ENCODE data around the gene KLF18. TPM values are rescaled to one million over a fixed set of nuclear protein-coding genes. Genes with fewer than 3 reads are reported as not detected.
"Not testable (repeated sequence)": the region's sequence is repeated elsewhere in the genome, so short reads cannot be mapped to it uniquely, and the experiment has no call there.

KLF18 gene
- polyA plus RNA-seq, 3 donors: not detected

DNA sequence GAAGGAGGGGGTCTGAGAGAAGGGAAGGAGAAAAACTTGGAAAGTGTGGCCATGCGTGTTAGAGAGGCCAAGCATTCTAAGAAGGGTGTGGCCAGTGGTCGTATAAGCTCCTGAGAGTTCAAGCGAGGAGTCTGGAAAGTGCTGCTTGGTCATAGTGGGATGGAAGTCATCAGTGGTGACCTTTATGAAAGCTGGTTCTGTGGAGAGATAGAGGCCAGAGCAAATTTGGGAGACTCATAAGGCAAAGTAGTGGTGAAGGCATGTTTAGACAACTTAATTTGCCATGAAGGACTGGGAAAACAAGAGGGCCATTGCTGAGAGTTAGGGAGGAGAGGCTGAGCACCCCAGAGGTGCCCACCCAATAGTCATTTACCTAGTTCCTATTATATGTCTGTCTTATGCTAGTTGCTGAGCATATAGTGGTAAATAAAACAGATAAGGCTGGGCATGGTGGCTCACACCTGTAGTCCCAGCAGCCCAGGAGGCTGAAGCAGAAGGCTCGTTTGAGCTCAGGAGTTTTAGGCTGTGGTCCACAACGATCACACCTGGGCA lies 21.0 kb downstream of the KLF18 start:
- no peak for DNase-seq

DNA sequence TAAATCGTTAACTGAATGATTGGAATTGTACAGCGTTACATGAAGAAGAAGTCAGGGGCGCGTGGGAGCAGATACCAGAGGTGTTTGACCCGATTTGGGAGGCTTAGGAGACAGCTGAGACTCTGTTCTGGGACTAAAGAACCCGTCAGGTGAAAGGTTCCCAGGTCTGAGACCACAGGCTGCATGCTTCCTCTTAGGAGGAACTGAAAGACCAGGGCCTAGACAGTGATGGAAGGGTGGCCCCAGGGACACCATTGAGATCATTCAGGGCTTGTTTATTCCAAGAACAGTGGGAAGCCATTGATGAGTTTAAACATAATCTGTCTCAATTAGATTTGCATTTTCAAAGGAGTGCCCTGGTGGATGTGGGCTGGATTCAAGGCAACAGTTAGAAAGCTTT lies 21.9 kb downstream of the KLF18 start:
- no peak for DNase-seq

DNA sequence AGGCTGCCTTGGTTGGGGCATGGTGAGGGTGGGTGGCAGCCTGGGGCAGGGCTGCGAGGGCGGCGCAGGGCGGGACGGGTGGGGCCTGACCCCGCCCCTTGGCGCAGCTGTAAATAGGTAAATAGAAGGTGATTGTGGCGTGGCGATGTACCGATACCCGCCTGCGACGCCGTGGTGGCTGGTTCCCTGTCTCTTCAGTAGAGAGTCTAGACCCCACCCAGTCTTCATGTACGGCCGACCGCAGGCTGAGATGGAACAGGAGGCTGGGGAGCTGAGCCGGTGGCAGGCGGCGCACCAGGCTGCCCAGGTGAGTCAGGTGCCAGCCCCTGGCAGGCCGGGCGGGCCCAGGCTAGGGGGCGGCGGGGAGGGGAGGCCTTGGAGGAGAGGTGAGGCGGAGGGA lies 22.7 kb downstream of the KLF18 start, which contains the start of gene KLF17:
Gene KLF17, plus strand, starts transcription at position 140 of the 400 bp plus-strand sequence. Its CDS starts 87 bp downstream, at position 227.
- DNase-seq: no peak

DNA sequence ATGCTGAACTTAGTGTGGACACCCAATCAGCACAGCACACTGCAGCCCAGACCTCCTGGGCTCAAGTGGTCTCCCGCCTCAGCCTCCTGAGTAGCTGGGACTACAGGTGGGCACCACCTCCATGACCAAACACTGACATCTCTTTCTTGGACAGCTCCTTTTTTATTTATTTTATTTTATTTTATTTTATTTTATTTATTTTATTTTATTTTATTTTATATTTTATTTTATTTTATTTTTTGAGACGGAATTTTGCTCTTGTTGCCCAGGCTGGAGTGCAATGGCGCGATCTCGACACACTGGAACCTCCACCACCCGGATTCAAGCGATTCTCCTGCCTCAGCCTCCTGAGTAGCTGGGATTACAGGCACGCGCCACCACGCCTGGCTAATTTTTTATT lies 24.2 kb downstream of the KLF18 start:
- not testable (repeated sequence) for DNase-seq

DNA sequence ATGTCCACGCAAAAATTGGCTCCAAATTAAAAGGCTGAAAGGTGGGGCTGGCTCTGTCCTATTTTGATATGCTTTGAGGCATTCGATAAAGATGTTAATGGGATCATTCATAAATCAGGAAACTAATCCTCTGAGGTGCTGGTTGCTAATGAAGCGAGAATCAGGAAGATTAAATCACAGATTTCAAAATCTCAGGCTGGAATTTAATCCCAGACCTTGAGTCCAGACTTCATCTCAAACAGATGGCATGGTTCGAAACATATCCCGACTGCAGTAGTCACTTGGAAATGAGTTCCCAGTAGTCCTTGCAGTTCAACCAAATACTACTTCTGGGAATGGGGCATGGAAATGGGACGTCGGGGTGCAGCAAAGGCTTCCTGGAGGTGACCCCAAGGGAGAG lies 27.3 kb downstream of the KLF18 start:
- no peak for DNase-seq

DNA sequence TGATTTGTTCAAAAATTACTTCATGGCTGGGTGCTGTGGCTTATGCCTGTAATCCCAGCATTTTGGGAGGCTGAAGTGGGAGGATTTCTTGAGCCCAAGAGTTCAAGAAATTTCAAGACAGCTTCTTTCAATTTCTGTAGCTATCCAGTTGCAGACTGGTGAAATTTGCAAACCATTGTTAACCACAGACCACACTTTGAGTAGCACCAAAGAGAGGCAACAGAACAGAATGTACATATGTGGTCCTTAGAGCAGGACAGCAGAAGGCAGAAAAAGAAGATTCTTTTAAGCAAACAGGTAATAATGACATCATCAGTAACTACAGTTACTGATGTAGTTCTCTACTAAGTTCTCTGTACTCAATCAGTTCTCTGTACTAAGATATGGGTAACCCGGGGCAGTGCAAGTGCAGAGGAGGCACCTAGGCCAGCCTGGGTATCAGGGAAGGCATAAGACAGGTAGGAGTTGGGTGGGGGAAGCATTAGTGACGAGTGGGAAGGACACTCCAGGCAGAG lies 28.3 kb downstream of the KLF18 start:
- no peak for DNase-seq

DNA sequence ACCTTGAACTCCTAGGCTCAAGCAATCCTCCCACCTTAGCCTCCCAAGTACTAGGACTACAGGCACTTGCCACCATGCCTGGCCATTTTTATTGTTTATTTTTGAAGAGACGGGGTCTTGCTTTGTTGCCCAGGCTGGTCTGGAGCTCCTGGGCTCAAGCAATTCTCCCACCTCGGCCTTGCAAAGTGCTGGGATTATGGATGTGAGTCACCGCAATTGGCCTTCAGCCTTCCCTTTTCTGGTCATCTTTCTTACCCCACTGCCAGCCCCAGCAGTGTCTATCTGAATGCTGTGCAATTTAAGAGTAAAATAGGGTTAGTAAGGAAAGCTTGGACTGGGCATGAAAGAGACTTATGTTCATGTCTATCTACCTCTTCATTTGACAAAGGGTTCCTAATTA lies 28.9 kb downstream of the KLF18 start:
- DNase-seq: no peak

DNA sequence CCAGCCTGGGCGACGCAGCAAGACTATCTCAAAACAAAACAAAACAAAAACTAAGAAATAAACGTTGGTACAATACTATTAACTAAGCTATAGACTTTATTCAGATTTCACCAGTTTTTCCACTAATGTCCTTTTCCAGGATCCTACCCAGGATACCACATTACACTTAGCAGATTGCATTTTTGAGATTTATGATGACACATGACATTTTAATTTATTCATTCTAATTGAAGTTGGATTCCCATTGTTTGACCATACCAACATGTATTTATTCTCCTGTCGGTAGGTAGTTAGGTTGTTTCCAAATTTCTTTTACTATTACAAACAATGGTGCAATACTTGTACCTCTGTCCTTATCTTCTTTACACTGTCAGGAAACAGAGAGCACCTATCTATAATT lies 29.6 kb downstream of the KLF18 start:
- no peak for DNase-seq

DNA sequence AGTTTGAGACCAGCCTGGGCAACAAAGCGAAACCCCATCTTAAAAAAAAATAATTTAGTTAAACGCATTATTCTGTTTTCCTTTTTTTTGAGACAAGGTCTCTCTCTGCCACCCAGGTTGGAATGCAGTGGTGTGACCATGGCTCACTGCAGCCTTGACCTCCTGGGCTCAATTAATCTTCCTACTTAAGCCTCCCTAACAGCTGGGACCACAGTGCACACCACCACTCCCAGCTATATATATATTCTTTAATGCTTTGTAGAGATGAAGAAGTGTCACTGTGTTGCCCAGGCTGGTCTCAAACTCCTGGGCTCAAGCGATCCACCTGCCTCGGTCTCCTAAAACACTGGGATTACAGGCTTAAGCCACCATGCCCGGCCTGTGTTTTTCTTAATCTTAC lies 30.5 kb downstream of the KLF18 start:
- no peak for DNase-seq

DNA sequence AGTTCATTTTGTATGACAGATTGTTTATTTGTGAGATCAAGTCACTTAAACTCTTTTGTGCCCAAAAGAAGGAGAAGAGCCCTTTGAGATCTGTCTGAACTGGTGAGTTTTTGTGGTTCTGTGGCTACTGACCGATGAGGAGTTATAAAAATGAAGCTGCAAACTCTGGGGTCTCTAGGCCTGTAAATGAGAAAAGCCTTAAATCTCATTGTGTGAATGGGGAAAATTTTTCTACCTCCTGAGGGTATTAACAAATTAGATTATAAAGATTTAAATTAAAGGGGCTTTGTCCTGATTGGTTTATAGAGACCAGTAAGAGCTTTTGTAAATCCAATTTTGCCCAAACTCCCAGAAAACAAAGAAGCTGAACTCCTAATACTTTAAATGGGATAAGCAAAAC lies 32.5 kb downstream of the KLF18 start:
- no peak for DNase-seq

DNA sequence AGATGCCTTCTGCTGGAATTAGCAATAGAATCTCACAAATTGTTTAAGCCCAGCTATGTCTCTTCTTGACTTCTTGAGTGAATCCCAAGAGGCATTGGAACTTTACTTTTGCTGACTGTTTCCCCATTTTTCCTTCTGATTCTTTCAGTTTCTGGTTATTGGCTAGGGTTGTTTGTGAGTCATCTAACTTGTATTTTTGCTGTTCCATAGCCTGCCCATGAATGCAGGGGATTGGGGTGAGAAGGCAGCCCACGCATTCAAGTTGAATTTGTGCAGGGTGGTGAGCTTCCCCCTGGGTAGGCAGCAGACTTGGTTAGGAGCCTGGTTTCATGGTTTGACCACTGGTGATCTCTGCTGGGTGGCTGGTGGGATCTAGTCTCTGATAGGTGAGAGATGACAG lies 33.2 kb downstream of the KLF18 start:
- no peak for DNase-seq

DNA sequence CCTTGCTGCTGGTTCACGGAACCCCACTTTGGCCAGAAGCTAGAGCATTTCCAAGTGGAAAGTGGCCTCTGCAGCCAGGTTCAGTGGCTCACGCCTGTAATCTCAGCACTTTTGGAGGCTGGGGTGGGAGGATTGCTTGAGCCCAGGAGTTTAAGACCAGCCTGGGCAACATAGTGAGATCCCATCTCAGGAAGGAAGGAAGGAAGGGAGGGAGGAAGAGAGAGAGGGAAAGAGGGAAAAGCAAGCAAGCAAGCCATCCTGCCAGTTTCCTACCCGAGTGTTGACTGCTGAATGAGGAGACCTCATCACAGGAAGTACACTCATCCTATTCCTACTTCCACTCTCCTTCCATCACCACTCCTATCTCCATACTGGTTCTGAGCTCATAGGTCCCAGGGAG lies 35.6 kb downstream of the KLF18 start:
- no peak for DNase-seq

DNA sequence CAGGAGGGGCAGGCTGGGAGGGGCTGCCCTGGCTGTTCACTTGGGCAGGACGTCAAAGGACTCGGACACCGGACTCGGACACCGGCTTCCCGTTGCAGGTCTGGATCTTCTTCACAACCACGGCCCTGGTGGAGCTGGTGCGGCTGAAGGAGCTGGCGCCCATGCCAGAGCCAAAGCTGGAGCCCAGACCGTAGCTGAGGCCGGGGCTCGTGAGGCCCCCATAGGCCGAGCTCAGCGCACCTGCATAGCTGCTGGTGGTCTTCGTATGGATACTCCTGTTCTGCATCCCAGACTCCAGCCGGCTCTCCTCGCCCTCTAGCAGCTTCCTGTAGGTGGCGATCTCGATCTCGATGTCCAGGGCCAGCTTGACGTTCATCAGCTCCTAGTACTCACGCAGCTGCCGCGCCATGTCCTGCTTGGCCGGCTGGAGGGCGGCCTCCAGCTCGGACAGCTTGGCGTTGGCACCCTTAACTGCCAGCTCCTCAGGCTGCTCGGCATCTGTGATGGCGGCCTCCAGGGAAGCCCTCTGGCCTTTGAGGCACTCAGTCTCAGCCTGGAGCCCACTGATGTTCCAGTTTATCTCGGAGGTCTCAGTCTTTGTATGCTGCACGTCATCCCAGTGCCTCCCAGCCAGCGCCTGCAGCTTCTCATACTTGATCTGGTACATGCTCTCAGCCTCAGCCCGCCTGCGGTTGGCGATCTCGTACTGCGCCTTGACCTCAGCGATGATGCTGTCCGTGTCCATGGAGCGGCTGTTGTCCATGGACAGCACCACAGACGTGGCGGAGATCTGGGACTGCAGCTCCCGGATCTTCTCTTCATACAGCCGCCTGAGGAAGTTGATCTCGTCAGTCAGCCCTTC lies 37.9 kb downstream of the KLF18 start:
- DNase-seq: no peak

DNA sequence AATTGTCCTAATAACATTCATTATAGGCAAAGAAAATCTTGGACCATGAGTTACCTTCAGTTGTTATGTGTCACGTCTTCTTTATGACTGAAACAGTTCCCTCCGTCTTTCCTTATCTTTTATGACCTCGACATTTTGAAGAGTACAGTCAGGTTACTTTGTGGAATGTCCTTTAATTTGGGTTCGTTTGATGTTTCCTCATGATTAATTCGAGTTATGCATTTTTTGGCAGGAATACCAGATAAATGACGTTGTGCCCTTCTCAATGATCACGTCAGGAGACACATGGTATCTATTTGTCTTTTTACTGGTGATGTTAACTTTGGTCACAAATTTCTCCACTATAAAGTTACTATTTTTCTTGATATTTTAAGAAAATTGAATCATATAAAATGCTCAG lies 40.1 kb downstream of the KLF18 start:
- DNase-seq: no peak

DNA sequence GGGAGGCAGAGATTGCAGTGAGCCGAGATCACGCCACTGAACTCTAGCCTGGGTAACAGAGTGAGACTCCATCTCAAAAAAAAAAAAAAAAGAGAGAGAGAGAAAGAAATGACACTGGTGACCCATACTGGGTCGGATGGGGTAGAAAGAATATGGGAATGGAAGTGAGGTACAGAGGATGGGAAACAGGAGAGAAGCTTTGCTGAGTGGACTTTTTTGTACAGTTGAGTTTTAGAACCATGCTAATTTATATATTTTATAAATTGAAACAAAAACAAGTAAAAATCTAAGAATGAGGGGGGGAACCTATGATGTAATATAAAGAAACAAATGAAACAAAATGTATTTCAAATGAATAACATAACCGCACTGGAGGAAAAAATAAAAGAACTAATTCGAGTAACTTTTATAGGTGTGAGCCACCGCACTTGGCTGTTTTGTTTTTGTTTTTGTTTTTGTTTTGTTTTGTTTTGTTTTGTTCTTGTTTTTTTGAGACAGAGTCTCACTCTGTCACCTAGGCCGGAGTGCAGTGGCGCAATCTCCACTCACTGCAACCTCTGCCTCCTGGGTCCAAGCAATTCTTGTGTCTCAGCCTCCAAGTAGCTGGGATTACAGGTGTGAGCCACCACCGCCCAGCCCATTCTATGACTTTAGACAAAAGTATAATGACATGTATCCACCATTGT lies 41.1 kb downstream of the KLF18 start:
- no peak for DNase-seq

DNA sequence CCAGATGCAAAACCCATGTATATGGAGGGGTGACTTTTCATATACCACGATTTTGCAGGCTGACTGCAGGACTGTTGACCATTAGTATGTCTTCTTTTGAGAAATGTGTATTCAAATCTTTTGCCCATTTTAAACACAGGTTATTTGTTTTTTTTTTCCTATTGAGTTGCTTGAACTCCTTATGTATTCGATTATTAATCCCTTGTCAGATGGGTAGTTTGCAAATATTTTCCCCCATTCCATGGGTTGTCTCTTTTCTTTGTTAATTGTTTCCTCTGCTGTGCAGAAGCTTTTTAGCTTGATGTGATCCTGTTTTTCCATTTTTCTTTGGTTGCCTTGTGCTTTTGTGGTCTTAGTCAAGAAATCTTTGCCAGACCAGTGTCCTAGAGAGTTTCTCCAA lies 47.4 kb downstream of the KLF18 start:
- DNase-seq: no peak

DNA sequence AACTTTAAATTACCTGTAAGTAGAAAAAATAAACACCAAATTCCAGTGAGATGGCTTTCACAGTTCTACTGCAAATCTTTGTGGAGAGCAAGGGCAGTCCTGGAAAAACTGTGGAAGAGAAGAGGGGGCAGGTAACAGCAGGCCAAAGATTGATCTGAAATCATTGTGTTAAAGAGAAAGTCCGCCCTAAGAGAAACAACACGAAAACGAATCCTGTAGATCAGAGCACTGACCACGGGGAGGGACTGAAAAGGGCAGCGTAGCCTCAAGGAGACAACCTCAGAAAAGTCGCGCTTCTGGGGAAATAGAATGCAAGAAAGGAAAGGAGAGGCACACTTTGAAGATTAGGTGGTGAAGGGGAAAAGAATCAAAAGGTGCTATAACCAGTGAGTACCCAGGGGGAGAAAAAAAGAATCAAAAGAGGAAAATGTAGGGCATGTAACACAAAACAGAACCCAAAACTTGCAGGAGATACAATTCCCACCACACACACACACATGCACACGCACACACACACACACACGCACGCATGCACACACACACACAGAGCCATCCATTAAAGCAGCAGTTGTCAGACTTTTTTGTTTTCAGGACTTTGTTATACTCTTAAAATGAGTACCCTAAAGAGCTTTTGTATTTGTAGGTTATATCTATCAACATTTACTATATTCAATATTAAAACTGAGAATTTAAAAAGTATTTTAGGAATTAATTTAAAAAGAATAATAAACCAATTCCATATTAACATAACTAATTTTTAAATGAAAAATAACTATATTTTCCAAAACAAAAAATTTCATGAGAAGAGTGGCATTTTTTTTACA lies 50.8 kb downstream of the KLF18 start:
- DNase-seq: no peak

DNA sequence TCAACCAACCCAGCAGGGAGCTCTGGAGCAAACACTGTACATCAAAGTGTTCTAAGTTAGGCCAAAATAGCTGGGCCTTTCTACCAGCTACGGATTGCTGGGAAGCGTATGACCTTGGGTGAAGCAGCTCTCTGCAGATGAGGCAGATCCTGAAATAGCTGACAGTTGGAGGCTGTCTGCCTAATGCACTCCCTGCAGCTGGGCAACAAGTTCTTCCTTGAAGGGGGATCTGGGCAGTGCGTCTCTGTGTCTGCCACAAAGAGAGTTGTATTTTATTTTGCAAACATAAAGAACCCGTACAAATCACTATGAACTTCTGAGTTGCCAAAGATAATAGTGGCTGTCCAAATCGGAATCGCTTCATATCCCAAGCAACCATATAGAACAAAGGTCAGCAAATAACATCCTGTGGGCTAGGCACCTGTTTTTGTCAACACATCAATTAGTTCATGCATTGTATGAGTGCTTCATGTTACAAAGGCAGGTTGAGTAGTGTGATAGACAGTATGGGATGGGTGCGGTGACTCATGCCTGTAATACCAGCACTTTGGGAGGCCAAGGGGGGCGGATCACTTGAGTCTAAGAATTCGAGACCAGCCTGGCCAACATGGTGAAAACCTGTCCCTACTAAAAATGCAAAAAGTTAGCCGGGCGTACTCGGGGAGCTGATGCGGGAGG lies 51.9 kb downstream of the KLF18 start:
- no peak for DNase-seq
